HEK293 (cell line): ENCODE measurements around the gene RORC.
A peak's percentile ranks its signal among the peaks of the same experiment; 100 is the strongest.

ENCODE experiments used
- CTCF ChIA-PET: fragments of 350-600 bp; formaldehyde crosslinking; extraction: SDS; loops from one replicate; lab custom pipeline; 2021; ENCODE audit warnings: antibody characterized with exemption; lab: Yijun Ruan, JAX
- POLR2A ChIA-PET: fragments of 300-600 bp; formaldehyde crosslinking; extraction: SDS; loops from one replicate; lab custom pipeline; 2020; ENCODE audit warnings: antibody characterized with exemption, inconsistent platforms; lab: Yijun Ruan, JAX
- H3K27ac ChIP-seq: fragments of 200-500 bp; sonication (Bioruptor generic); 2 replicates; pipeline ENCODE4 v1.5.1; 2014; ENCODE audit warnings: low read depth, low read length, control low read depth, inconsistent platforms; ENCODE audit errors: extremely low read depth
- H3K36me3 ChIP-seq, 2 experiments: fragments of 200-500 bp in 1 of 2; sonication (Bioruptor generic) in 1 of 2; 1 replicate in 1 of 2; 2 replicates in 1 of 2; pipeline ENCODE4 v1.5.1; 2014 to 2017; ENCODE audit warnings: inconsistent platforms in 2 of 2, low read length in 2 of 2; ENCODE audit not compliant: control insufficient read depth in 2 of 2, insufficient read depth in 1 of 2
- H3K4me1 ChIP-seq: fragments of 200-500 bp; sonication (Bioruptor generic); 2 replicates; pipeline ENCODE4 v1.5.1; 2014; ENCODE audit warnings: mild to moderate bottlenecking, low read length, inconsistent platforms; ENCODE audit not compliant: control insufficient read depth, insufficient read depth
- H3K4me3 ChIP-seq: 2 replicates; pipeline ENCODE4 v1.5.1; 2011; ENCODE audit warnings: low read depth, mild to moderate bottlenecking, control low read depth, low read length, moderate library complexity
- H3K9me3 ChIP-seq: fragments of 200-500 bp; sonication (Bioruptor generic); 2 replicates; pipeline ENCODE4 v1.5.1; 2014; ENCODE audit warnings: low read depth, low read length, inconsistent platforms; ENCODE audit not compliant: control insufficient read depth, insufficient read depth
- FEZF1 ChIP-seq: fragments of 450-650 bp; formaldehyde crosslinking; IDR thresholded peaks from 2 replicates; pipeline ENCODE4 v1.5.1; 2016; ENCODE audit warnings: missing biosample characterization, missing genetic modification characterization
- GLIS2 ChIP-seq: fragments of 450-650 bp; formaldehyde crosslinking; IDR thresholded peaks from 2 replicates; pipeline ENCODE4 v1.5.1; 2016; ENCODE audit warnings: missing biosample characterization, missing genetic modification characterization
- KLF16 ChIP-seq: fragments of 450-650 bp; formaldehyde crosslinking; IDR thresholded peaks from 2 replicates; pipeline ENCODE4 v1.5.1; 2017; ENCODE audit warnings: missing biosample characterization, missing genetic modification characterization
- KLF9 ChIP-seq: fragments of 450-650 bp; formaldehyde crosslinking; IDR thresholded peaks from 2 replicates; pipeline ENCODE4 v1.5.1; 2016; ENCODE audit warnings: missing biosample characterization, missing genetic modification characterization, low read depth
- RBAK ChIP-seq: fragments of 450-650 bp; formaldehyde crosslinking; IDR thresholded peaks from 2 replicates; pipeline ENCODE4 v1.5.1; 2016; ENCODE audit warnings: missing biosample characterization, missing genetic modification characterization
- REST ChIP-seq: fragments of 450-650 bp; formaldehyde crosslinking; IDR thresholded peaks from 2 replicates; pipeline ENCODE4 v1.5.1; 2016; ENCODE audit warnings: missing biosample characterization, missing genetic modification characterization
- TCF7L2 ChIP-seq: IDR thresholded peaks from 2 replicates; pipeline ENCODE4 v1.6.1; 2011; ENCODE audit warnings: low read depth, mild to moderate bottlenecking, inconsistent platforms, low read length, moderate library complexity, borderline replicate concordance
- ZBTB11 ChIP-seq: fragments of 450-650 bp; formaldehyde crosslinking; conservative IDR thresholded peaks from 2 replicates; pipeline ENCODE4 v1.5.1; 2016; ENCODE audit warnings: low read depth, missing biosample characterization, missing genetic modification characterization
- ZNF133 ChIP-seq: fragments of 450-650 bp; formaldehyde crosslinking; IDR thresholded peaks from 2 replicates; pipeline ENCODE4 v1.5.1; 2016; ENCODE audit warnings: missing biosample characterization, missing genetic modification characterization
- ZNF266 ChIP-seq: fragments of 450-650 bp; formaldehyde crosslinking; IDR thresholded peaks from 2 replicates; pipeline ENCODE4 v1.5.1; 2016; ENCODE audit warnings: missing biosample characterization, missing genetic modification characterization, low read depth
- ZNF311 ChIP-seq: fragments of 450-650 bp; formaldehyde crosslinking; IDR thresholded peaks from 2 replicates; pipeline ENCODE4 v1.5.1; 2017; ENCODE audit warnings: missing biosample characterization, missing genetic modification characterization, borderline replicate concordance
- ZNF426 ChIP-seq: fragments of 450-650 bp; formaldehyde crosslinking; IDR thresholded peaks from 2 replicates; pipeline ENCODE4 v1.5.1; 2017; ENCODE audit warnings: missing biosample characterization, missing genetic modification characterization, mild to moderate bottlenecking, inconsistent platforms, moderate library complexity
- ZNF560 ChIP-seq: fragments of 450-650 bp; formaldehyde crosslinking; IDR thresholded peaks from 2 replicates; pipeline ENCODE4 v1.5.1; 2017; ENCODE audit warnings: missing biosample characterization, missing genetic modification characterization, borderline replicate concordance
- ZNF561 ChIP-seq: fragments of 450-650 bp; IDR thresholded peaks from 2 replicates; pipeline ENCODE4 v1.5.1; 2018; ENCODE audit warnings: missing biosample characterization, missing genetic modification characterization, borderline replicate concordance
- TF ChIP-seq, protein P1 (sequence below): sonication (generic); formaldehyde crosslinking; IDR thresholded peaks from 2 replicates; pipeline ENCODE4 v1.8.1; 2022; ENCODE audit warnings: mild to moderate bottlenecking, moderate library complexity, missing genetic modification reagents

RORC gene

DNA sequence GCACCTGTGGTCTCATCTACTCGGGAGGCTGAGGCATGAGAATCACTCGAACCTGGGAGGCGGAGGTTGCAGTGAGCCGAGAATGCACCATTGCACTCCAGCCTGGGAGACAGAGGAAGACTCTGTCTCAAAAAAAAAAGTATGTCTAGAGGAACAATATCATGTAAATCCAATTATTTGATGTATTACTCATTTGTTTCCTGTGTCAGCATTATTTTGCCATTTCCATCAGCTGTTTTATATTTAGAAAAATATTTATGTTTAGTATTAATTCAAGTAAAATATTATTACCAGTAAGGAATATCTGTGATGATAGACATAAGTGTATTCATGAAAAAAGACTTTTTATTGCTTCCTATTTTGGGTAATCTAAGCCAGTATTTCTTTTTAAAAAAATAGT, 54.3 kb downstream of the RORC start (continued):
- TF ChIP-seq TCF7L2 (no peak), ZNF561 (tag by site-specific recombination) (no peak), RBAK (no peak), ZBTB11 (tag by site-specific recombination) (no peak), KLF16 (tag by site-specific recombination) (no peak), ZNF560 (tag by site-specific recombination) (no peak)

DNA sequence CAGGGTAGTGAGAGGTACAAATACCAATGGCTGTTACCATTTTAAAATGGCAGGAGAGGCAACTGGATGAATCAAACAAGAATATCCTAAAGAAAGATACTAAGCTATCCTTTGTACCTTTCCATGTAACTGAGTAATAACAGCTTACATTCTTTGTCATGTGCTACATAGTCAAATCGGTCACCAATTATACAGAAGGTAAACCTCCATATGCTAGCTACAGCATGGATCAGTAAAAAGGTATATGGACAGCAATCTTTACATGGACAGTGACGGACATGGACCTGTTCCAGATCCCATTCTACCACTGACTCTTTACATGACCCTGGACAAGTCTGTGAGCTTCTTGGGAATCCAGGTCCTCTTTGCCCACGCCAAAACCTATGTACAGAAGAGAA, 54.9 kb downstream of the RORC start:
- H3K36me3 ChIP-seq = peaks cover 1 to 65% of the 10 kb centered on the region in 2 experiments
- ChIA-PET CTCF (interaction anchor here (0.5 to 0.9 kb wide), 2 partner anchors 11 to 13 kb away, joined by 3 to 4 read pairs; no protein-coding TSS in a partner anchor), POLR2A (no interaction called here)
- peak; percentile 92 for TF ChIP-seq ZNF133 (tag by site-specific recombination)
- TF ChIP-seq FEZF1 (tag by site-specific recombination) = no peak
- no peak overlapping the region for H3K4me3 ChIP-seq
- H3K27ac ChIP-seq = no peak overlapping the region
- no peaks in the 10 kb centered on the region for H3K4me1 ChIP-seq
- H3K9me3 ChIP-seq = no peaks in the 10 kb centered on the region

DNA sequence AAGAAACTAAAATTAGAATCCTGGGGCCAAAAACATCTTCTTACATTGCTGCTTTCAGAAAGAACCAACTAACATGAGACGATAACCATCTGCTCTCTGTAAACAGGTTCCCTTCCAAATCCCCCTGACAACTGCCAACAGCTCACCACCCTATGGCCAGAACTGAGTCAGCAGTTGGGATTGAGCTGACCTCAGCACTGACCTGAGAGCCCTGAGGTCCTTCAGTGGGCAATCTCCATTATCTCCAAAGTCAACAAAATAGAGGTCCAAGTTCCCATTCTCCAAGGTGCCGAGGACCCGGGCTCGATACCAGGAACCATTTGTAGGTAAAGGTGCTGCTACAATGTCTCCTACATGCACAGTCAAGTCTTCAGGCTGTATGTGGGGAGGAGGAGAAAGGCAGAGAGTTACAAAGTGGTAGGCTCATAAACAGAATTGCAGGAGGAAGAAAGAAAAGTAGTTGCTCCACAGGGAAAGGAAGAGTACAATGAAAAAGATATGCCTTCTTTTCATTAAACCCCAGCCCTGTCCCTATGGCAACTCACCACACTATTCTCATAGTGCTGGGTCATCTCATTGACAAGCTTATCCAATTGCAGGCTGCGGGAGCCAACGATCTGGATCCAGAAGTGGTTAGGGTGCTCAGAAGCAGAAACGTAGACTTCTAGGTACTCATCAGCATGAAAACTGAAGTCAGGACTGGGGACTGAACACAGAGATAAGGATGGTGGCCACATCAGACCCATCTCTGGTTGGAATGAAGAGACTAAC, 55.5 kb downstream of the RORC start:
- H3K4me3 ChIP-seq = no peak overlapping the region
- CTCF ChIA-PET = interaction anchor here (0.7 kb wide), 1 partner anchor 60 kb away, joined by 3 read pairs; no protein-coding TSS in a partner anchor
- H3K9me3 ChIP-seq = no peaks in the 10 kb centered on the region
- TF ChIP-seq ZNF426 (tag by site-specific recombination) (no peak), ZNF266 (no peak), KLF9 (tag by site-specific recombination) (no peak), REST (tag by site-specific recombination) (no peak), ZNF311 (no peak), GLIS2 (no peak)
- TF ChIP-seq, protein P1, sequence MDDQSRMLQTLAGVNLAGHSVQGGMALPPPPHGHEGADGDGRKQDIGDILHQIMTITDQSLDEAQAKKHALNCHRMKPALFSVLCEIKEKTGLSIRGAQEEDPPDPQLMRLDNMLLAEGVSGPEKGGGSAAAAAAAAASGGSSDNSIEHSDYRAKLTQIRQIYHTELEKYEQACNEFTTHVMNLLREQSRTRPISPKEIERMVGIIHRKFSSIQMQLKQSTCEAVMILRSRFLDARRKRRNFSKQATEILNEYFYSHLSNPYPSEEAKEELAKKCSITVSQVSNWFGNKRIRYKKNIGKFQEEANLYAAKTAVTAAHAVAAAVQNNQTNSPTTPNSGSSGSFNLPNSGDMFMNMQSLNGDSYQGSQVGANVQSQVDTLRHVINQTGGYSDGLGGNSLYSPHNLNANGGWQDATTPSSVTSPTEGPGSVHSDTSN (CRISPR knock-in tag) = no peak
- TF ChIP-seq, all 188 proteins: peak for 0
- Histone ChIP-seq H3K36me3 (peaks cover 0 to 66% of the 10 kb centered on the region in 2 experiments), H3K27ac (no peak overlapping the region), H3K4me1 (no peaks in the 10 kb centered on the region)
- POLR2A ChIA-PET = no interaction called here
